K562 (cell line): ENCODE measurements around the gene ATF1. TPM values are rescaled to one million over a fixed set of nuclear protein-coding genes. Genes with fewer than 3 reads are reported as not detected.

Experiments
- CBFA2T3 ChIP-seq: fragments of 450-650 bp; IDR thresholded peaks from 2 replicates; pipeline ENCODE4 v1.6.1; 2017
- ELF1 ChIP-seq: fragments of 200-800 bp; sonication (Bioruptor generic); IDR thresholded peaks from 2 replicates; pipeline ENCODE4 v1.6.1; 2016; ENCODE audit warnings: missing genetic modification characterization, missing compliant biosample characterization
- KDM4B ChIP-seq, 2 experiments: fragments of 450-650 bp in 1 of 2; sonication (generic) in 1 of 2; IDR thresholded peaks; 2 replicates each; pipeline ENCODE4 v1.6.1; 2016 to 2017; ENCODE audit warnings: borderline replicate concordance in 2 of 2, antibody characterized with exemption in 1 of 2, low read depth in 1 of 2, mild to moderate bottlenecking in 1 of 2
- POLR2AphosphoS5 ChIP-seq: IDR thresholded peaks from 2 replicates; pipeline ENCODE4 v1.6.1; 2011; ENCODE audit warnings: mild to moderate bottlenecking, low read depth, low read length, moderate library complexity; ENCODE audit not compliant: control insufficient read depth, insufficient read depth
- RBM15 ChIP-seq: fragments of 200-400 bp; formaldehyde crosslinking; IDR thresholded peaks from 2 replicates; pipeline ENCODE4 v1.6.1; 2018; ENCODE audit warnings: mild to moderate bottlenecking, low read length, moderate library complexity; ENCODE audit not compliant: insufficient read depth
- RHOXF2B ChIP-seq: fragments of 250-450 bp; sonication (Bioruptor Pico); conservative IDR thresholded peaks from 2 replicates; pipeline ENCODE4 v1.5.1; 2021
- ZNF408 ChIP-seq: fragments of 250-450 bp; sonication (Bioruptor Pico); IDR thresholded peaks from 2 replicates; pipeline ENCODE4 v1.4.0; 2020; ENCODE audit warnings: low read depth, mild to moderate bottlenecking, moderate library complexity
- ZNF764 ChIP-seq: fragments of 250-450 bp; sonication (Bioruptor Pico); IDR thresholded peaks from 2 replicates; pipeline ENCODE4 v1.4.0; 2020; ENCODE audit warnings: low read depth, mild to moderate bottlenecking, moderate library complexity
- ZZZ3 ChIP-seq: fragments of 450-650 bp; IDR thresholded peaks from 2 replicates; pipeline ENCODE4 v1.6.1; 2016; ENCODE audit warnings: antibody characterized with exemption, mild to moderate bottlenecking, moderate library complexity
- polyA plus RNA-seq, 8 experiments: library from polyadenylated mRNA; depleted of rRNA in 4 of 8; stranded (reverse) in 5 of 8; unstranded in 3 of 8; fragments of >200 nt; fragmentation: Nextera tagmentation in 2 of 8; fragmentation: Illumina TruSeq in 1 of 8; extraction: Ambion mirVana in 2 of 8; extraction: Trizol in 1 of 8; gene quantifications; 2 replicates each; pipeline versions ENCODE4 v1.2.1 to v1.2.3, GENCODE V29; 2011 to 2014; ENCODE audit warnings: inconsistent platforms in 1 of 8, missing spikeins in 1 of 8
- total RNA-seq, 7 experiments: library from RNA; depleted of rRNA in 6 of 7; stranded (reverse); fragments of >200 nt in 6 of 7; fragmentation: Illumina TruSeq in 2 of 7; extraction: Trizol in 2 of 7; gene quantifications; 2 replicates each; pipeline versions ENCODE4 v1.2.1 to v1.2.3, GENCODE V29; 2011 to 2021; ENCODE audit warnings: low replicate concordance in 1 of 7
- TF ChIP-seq, protein P1 (sequence below): fragments of 450-650 bp; formaldehyde crosslinking; IDR thresholded peaks from 2 replicates; pipeline ENCODE4 v1.4.0; 2022; ENCODE audit warnings: missing genetic modification characterization
- TF ChIP-seq, protein P2 (sequence below): conservative IDR thresholded peaks from 2 replicates; pipeline ENCODE4 v1.6.1; 2011; ENCODE audit warnings: low read depth, mild to moderate bottlenecking, low read length; ENCODE audit not compliant: control insufficient read depth
- TF ChIP-seq, protein P3 (sequence below), 2 experiments: fragments of 200-800 bp in 1 of 2; sonication (Bioruptor generic) in 1 of 2; sonication (generic) in 1 of 2; formaldehyde crosslinking in 1 of 2; IDR thresholded peaks in 1 of 2; conservative IDR thresholded peaks in 1 of 2; 2 replicates each; pipeline versions ENCODE4 v1.5.0 to v1.6.1; 2016 to 2020; ENCODE audit warnings: missing compliant biosample characterization in 1 of 2, missing genetic modification characterization in 1 of 2, missing genetic modification reagents in 1 of 2
- TF ChIP-seq, protein P4 (sequence below), 2 experiments: fragments of 450-650 bp; formaldehyde crosslinking in 1 of 2; IDR thresholded peaks; 2 replicates each; pipeline versions ENCODE4 v1.4.0 to v1.6.1; 2014 to 2020; ENCODE audit warnings: mild to moderate bottlenecking in 2 of 2, borderline replicate concordance in 1 of 2, low read depth in 1 of 2

Gene ATF1
- total and polyA plus RNA-seq, 9 of the 15 experiments (the other 6 are each of a cell fraction or from before 2014, with no cell fraction given), result 19.8 to 83.5 (median 51.4) TPM

DNA sequence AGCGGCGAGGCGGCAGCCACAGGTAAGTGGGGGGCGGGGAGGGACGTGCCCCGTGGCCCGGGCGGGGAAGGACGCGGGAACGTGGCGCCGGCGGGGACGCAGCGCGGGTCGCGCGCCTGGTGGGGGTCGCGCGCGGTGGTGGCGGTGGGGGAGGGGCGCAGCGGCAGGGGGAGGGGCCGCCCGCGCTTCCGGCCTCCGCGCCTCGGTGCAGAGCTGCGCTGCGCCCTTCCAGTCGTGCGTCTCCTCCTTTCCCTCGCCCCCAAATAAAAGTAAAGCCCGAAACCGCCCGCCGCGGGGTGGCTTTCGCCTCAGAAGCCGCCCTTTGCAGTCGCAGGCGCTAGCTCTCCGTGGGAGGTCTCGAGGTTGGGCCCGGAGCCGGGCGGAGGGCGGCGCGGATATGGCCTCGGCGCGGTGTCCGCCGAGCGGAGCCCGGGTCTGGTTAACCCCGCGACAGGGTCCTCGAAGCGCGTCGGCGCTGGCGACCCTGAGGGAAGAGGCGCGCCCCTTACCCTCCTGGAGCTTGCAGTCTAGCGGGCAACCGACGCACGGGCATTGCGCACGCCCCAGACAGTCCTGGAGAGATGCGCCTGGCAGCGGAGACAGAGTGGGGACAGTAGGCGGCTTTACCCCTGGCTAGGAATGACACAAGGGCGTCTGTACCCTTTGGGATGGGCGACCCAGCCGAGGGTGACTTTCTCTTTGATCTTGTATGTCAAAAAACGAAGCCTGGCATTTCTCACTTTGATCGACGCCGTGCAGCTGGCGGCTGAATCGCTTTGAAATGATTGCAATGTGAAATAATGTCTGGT, 589 bp downstream of the ATF1 start (continued):
- no peak for TF ChIP-seq ZNF408 (CRISPR knock-in tag)
- no peak for TF ChIP-seq RHOXF2B (CRISPR knock-in tag)
- TF ChIP-seq, protein P1, sequence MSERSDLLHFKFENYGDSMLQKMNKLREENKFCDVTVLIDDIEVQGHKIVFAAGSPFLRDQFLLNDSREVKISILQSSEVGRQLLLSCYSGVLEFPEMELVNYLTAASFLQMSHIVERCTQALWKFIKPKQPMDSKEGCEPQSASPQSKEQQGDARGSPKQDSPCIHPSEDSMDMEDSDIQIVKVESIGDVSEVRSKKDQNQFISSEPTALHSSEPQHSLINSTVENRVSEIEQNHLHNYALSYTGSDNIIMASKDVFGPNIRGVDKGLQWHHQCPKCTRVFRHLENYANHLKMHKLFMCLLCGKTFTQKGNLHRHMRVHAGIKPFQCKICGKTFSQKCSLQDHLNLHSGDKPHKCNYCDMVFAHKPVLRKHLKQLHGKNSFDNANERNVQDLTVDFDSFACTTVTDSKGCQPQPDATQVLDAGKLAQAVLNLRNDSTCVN (CRISPR knock-in tag), result 0 out of 2 replicates have a peak, but pooled peaks have one; percentile 18
- TF ChIP-seq, protein P2, sequence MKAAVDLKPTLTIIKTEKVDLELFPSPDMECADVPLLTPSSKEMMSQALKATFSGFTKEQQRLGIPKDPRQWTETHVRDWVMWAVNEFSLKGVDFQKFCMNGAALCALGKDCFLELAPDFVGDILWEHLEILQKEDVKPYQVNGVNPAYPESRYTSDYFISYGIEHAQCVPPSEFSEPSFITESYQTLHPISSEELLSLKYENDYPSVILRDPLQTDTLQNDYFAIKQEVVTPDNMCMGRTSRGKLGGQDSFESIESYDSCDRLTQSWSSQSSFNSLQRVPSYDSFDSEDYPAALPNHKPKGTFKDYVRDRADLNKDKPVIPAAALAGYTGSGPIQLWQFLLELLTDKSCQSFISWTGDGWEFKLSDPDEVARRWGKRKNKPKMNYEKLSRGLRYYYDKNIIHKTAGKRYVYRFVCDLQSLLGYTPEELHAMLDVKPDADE, result 0 out of 2 replicates have a peak, but pooled peaks have one; percentile 48
- 0 out of 2 replicates have a peak, but pooled peaks have one; percentile 15 for TF ChIP-seq POLR2AphosphoS5
- TF ChIP-seq, protein P3, sequence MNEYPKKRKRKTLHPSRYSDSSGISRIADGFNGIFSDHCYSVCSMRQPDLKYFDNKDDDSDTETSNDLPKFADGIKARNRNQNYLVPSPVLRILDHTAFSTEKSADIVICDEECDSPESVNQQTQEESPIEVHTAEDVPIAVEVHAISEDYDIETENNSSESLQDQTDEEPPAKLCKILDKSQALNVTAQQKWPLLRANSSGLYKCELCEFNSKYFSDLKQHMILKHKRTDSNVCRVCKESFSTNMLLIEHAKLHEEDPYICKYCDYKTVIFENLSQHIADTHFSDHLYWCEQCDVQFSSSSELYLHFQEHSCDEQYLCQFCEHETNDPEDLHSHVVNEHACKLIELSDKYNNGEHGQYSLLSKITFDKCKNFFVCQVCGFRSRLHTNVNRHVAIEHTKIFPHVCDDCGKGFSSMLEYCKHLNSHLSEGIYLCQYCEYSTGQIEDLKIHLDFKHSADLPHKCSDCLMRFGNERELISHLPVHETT (CRISPR knock-in tag; conservative IDR thresholded peaks at IDR 0.05 in 1 of 2, IDR thresholded peaks at IDR 0.05 in 1 of 2), result 0 out of 4 replicates have a peak, but pooled peaks of 1 of the 2 experiments have one; percentile 9
- no peak for TF ChIP-seq CBFA2T3
- TF ChIP-seq KDM4B (IDR thresholded peaks at IDR 0.05; ENCODE audit: borderline replicate concordance in 2 of 2, low read depth in 1 of 2), result 0 out of 4 replicates have a peak, but pooled peaks of 1 of the 2 experiments have one; percentile 9
- no peak for TF ChIP-seq ZZZ3
- TF ChIP-seq ZNF764 (CRISPR knock-in tag), result no peak
- TF ChIP-seq RBM15, result no peak
- peak; percentile 87 for TF ChIP-seq ELF1 (tag)
- TF ChIP-seq, protein P4, sequence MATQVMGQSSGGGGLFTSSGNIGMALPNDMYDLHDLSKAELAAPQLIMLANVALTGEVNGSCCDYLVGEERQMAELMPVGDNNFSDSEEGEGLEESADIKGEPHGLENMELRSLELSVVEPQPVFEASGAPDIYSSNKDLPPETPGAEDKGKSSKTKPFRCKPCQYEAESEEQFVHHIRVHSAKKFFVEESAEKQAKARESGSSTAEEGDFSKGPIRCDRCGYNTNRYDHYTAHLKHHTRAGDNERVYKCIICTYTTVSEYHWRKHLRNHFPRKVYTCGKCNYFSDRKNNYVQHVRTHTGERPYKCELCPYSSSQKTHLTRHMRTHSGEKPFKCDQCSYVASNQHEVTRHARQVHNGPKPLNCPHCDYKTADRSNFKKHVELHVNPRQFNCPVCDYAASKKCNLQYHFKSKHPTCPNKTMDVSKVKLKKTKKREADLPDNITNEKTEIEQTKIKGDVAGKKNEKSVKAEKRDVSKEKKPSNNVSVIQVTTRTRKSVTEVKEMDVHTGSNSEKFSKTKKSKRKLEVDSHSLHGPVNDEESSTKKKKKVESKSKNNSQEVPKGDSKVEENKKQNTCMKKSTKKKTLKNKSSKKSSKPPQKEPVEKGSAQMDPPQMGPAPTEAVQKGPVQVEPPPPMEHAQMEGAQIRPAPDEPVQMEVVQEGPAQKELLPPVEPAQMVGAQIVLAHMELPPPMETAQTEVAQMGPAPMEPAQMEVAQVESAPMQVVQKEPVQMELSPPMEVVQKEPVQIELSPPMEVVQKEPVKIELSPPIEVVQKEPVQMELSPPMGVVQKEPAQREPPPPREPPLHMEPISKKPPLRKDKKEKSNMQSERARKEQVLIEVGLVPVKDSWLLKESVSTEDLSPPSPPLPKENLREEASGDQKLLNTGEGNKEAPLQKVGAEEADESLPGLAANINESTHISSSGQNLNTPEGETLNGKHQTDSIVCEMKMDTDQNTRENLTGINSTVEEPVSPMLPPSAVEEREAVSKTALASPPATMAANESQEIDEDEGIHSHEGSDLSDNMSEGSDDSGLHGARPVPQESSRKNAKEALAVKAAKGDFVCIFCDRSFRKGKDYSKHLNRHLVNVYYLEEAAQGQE (IDR thresholded peaks at IDR 0.05; ENCODE audit: borderline replicate concordance), result no peak
- TF ChIP-seq, protein P4 (CRISPR knock-in tag; IDR thresholded peaks at IDR 0.05; ENCODE audit: low read depth), result peak; percentile 81
